Measurements from ENCODE around the gene SORCS1. TPM values are rescaled to one million over a fixed set of nuclear protein-coding genes. Genes with fewer than 3 reads are reported as not detected.

SORCS1 gene
- total RNA-seq, 1 experiment from 2014 or later = not detected

DNA sequence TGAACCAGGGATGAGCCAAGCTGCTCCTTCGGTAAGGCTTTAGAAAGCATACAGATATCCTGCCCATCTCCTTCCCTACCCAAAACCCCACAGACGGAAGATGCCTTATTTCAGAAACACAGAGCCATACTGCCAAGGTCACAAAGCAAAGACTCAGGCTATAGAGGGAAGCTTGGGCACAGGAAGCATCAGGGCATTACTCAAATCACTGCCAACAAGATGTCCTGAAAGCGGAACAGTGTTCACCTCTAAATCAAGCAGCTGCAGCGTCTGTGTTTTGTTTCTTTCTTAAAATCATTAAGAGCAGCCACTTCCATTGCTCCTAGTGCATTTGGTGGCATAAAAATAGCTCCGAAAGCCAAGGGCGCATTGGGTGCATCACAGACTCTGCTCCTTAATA is 307.3 kb downstream of the SORCS1 start:
- H3K4me3 ChIP-seq = no peak overlapping the region
- H4K20me1 ChIP-seq (ENCODE audit: insufficient read depth) = no peaks in the 10 kb centered on the region
- no peaks in the 10 kb centered on the region for H3F3A ChIP-seq (ENCODE audit: insufficient read depth, low read depth)
- no peaks in the 10 kb centered on the region for H3K27me3 ChIP-seq (ENCODE audit: insufficient read depth, low read depth)
- no peaks in the 10 kb centered on the region for H3K9me3 ChIP-seq (ENCODE audit: insufficient read depth, low read depth)
- H3K9me2 ChIP-seq (ENCODE audit: insufficient read depth) = no peaks in the 10 kb centered on the region
- intact Hi-C loops (cut with micrococcal nuclease; ENCODE audit: unreplicated experiment) = no loop called here
- no peak overlapping the region for H3K27ac ChIP-seq
- ChIA-PET CTCF (no interaction called here), POLR2A (ENCODE audit: unreplicated experiment) (no interaction called here)
- no peaks in the 10 kb centered on the region for H3K36me3 ChIP-seq (ENCODE audit: low read depth)
- BruUV-seq (replicated peaks) = no TSS peak
- no peak overlapping the region for H2AFZ ChIP-seq
- no peak overlapping the region for H3K4me2 ChIP-seq
- H3K79me2 ChIP-seq (ENCODE audit: low read depth) = no peaks in the 10 kb centered on the region
- TF ChIP-seq, protein P1, sequence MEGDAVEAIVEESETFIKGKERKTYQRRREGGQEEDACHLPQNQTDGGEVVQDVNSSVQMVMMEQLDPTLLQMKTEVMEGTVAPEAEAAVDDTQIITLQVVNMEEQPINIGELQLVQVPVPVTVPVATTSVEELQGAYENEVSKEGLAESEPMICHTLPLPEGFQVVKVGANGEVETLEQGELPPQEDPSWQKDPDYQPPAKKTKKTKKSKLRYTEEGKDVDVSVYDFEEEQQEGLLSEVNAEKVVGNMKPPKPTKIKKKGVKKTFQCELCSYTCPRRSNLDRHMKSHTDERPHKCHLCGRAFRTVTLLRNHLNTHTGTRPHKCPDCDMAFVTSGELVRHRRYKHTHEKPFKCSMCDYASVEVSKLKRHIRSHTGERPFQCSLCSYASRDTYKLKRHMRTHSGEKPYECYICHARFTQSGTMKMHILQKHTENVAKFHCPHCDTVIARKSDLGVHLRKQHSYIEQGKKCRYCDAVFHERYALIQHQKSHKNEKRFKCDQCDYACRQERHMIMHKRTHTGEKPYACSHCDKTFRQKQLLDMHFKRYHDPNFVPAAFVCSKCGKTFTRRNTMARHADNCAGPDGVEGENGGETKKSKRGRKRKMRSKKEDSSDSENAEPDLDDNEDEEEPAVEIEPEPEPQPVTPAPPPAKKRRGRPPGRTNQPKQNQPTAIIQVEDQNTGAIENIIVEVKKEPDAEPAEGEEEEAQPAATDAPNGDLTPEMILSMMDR (conservative IDR thresholded peaks at IDR 0.05) = no peak
- TF ChIP-seq EZH2 (IDR thresholded peaks at IDR 0.05; ENCODE audit: low read depth) = no peak
- DNase-seq = no peak
- H3K4me1 ChIP-seq (replicated peaks; ENCODE audit: insufficient read depth) = no peaks in the 10 kb centered on the region

DNA sequence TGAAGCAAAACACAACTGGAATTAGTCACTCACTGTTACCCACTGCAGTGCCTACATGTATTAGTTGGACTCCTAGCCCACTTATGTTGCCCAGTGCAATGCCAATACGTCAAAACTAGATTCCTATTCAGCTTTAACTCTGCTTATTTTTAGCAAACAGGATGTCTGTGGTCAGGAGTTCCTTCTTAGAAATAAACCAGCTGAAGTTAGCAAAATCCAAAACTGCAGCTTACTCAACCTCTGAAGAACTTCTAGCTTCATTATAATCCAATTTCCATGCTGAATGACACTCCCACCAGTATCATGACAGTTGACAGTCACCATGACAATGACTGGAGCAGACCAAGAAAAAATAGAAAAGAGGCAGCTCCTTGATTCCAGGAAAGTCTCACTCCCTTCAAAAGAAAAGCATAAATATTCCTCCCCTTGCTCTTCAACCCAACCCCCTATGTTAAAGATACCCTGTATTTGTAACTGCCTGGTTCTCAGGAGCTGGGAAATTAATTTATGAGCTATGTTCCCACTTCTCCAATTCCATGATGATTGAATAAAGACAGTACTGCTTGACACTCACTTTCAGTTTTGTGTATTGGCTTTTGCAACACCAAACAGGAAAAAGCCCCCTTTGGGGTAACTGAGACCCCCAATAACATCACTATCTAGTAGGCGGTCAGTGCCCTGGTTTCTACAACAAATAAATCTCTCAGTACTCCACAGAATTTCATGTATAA is 327.4 kb downstream of the SORCS1 start:
- TF ChIP-seq EZH2 (IDR thresholded peaks at IDR 0.05; ENCODE audit: low read depth) = no peak
- TF ChIP-seq, protein P1 (conservative IDR thresholded peaks at IDR 0.05) = no peak
- intact Hi-C loops (cut with micrococcal nuclease; ENCODE audit: unreplicated experiment) = no loop called here

DNA sequence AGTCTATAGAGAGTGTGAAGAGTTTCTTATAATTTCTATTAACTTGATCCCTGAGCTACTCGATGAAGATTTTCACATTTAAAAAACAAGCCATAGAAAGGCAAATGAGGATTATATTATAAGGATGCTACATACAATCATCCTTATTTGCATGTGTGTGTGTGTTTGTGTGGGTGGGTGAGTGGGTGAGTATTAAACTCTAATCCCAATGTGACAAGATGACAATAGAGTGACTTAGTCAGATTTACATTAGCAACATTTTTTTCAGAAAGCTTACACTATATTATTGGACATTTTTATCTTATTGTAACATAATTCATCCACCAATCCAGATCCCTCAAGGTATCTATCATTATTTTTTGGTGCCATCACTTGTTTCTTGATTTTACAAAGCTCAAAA is 331.7 kb downstream of the SORCS1 start:
- Histone ChIP-seq H3K36me3 (ENCODE audit: low read depth) (no peaks in the 10 kb centered on the region), H3K4me2 (no peak overlapping the region), H3K4me1 (replicated peaks; ENCODE audit: insufficient read depth) (no peaks in the 10 kb centered on the region), H4K20me1 (ENCODE audit: insufficient read depth) (no peaks in the 10 kb centered on the region), H3K79me2 (ENCODE audit: low read depth) (no peaks in the 10 kb centered on the region), H3K27me3 (ENCODE audit: insufficient read depth, low read depth) (no peaks in the 10 kb centered on the region), H3K9me3 (ENCODE audit: insufficient read depth, low read depth) (no peaks in the 10 kb centered on the region), H3F3A (ENCODE audit: insufficient read depth, low read depth) (no peaks in the 10 kb centered on the region), H2AFZ (no peak overlapping the region), H3K9me2 (ENCODE audit: insufficient read depth) (no peaks in the 10 kb centered on the region), H3K4me3 (no peak overlapping the region), H3K27ac (no peak overlapping the region)
- BruUV-seq (replicated peaks) = no TSS peak
- ChIA-PET CTCF (no interaction called here), POLR2A (ENCODE audit: unreplicated experiment) (no interaction called here)
- intact Hi-C loops (cut with micrococcal nuclease; ENCODE audit: unreplicated experiment) = no loop called here
- TF ChIP-seq EZH2 (IDR thresholded peaks at IDR 0.05; ENCODE audit: low read depth) = no peak
- TF ChIP-seq, protein P1 (conservative IDR thresholded peaks at IDR 0.05) = no peak
- DNase-seq = no peak

More for the DNA sequence above, 327.4 kb downstream of the SORCS1 start:
- Histone ChIP-seq H3K4me1 (replicated peaks; ENCODE audit: insufficient read depth) (no peaks in the 10 kb centered on the region), H3K79me2 (ENCODE audit: low read depth) (no peaks in the 10 kb centered on the region), H3K4me2 (no peak overlapping the region), H3K27ac (no peak overlapping the region), H3K9me3 (ENCODE audit: insufficient read depth, low read depth) (no peaks in the 10 kb centered on the region), H3K27me3 (ENCODE audit: insufficient read depth, low read depth) (no peaks in the 10 kb centered on the region), H2AFZ (no peak overlapping the region), H3K9me2 (ENCODE audit: insufficient read depth) (no peaks in the 10 kb centered on the region), H3K36me3 (ENCODE audit: low read depth) (no peaks in the 10 kb centered on the region), H4K20me1 (ENCODE audit: insufficient read depth) (no peaks in the 10 kb centered on the region), H3K4me3 (no peak overlapping the region), H3F3A (ENCODE audit: insufficient read depth, low read depth) (no peaks in the 10 kb centered on the region)
- ChIA-PET POLR2A (ENCODE audit: unreplicated experiment) (no interaction called here), CTCF (no interaction called here)
- BruUV-seq (replicated peaks) = no TSS peak
- no peak for DNase-seq

Measured in PC-9 (cell line).